Measurements from ENCODE around the gene LZTS2.
A peak's percentile ranks its signal among the peaks of the same experiment; 100 is the strongest.

The LZTS2 gene

GRCh38 chr10:101014966-101015581 is 15.5 kb downstream of the LZTS2 start:
- no peak for DNase-seq

- DNase-seq: no peak
Measured at GRCh38 chr10:101015582-101015973, 16.0 kb downstream of the LZTS2 start.

GRCh38 chr10:101016814-101017213 is 17.2 kb downstream of the LZTS2 start:
- DNase-seq: no peak

- DNase-seq: no peak
Measured at GRCh38 chr10:101018118-101018599, 18.6 kb downstream of the LZTS2 start.

GRCh38 chr10:101018600-101019439 is 19.2 kb downstream of the LZTS2 start:
- peak; percentile 60 for DNase-seq

GRCh38 chr10:101019440-101019703 is 19.8 kb downstream of the LZTS2 start:
- no peak for DNase-seq

GRCh38 chr10:101020427-101021075 is 20.9 kb downstream of the LZTS2 start:
- DNase-seq: no peak

GRCh38 chr10:101021239-101021638 is 21.6 kb downstream of the LZTS2 start:
- no peak for DNase-seq

GRCh38 chr10:101021692-101022251 is 22.2 kb downstream of the LZTS2 start:
- no peak for DNase-seq

GRCh38 chr10:101022967-101023705 is 23.5 kb downstream of the LZTS2 start:
- DNase-seq: no peak

- DNase-seq: no peak
Measured at GRCh38 chr10:101027106-101027720, 27.6 kb downstream of the LZTS2 start.

GRCh38 chr10:101028446-101029337 is 29.1 kb downstream of the LZTS2 start:
- no peak for DNase-seq

GRCh38 chr10:101029520-101030295 is 30.1 kb downstream of the LZTS2 start:
- DNase-seq: no peak

- DNase-seq: no peak
Measured at GRCh38 chr10:101030496-101031127, 31.0 kb downstream of the LZTS2 start.

GRCh38 chr10:101031128-101031795 is 31.7 kb downstream of the LZTS2 start, which contains the start of the genes PDZD7 and SFXN3:
Gene PDZD7 (minus strand): TSS chr10:101031129. CDS start chr10:101030219, 910 bp downstream.
Gene SFXN3 (plus strand): TSS chr10:101031234. CDS start chr10:101034695, 3,461 bp downstream.
- peak; percentile 95 for DNase-seq

- DNase-seq: peak; percentile 70
Measured at GRCh38 chr10:101031796-101032636, 32.4 kb downstream of the LZTS2 start.

GRCh38 chr10:101032637-101033224 is 33.1 kb downstream of the LZTS2 start:
- DNase-seq: peak; percentile 54

- DNase-seq: no peak
Measured at GRCh38 chr10:101033276-101033675, 33.7 kb downstream of the LZTS2 start.
